Loucy (cell line): ENCODE measurements around the gene SLC25A26.

Experiments
- CTCF ChIP-seq: fragments of 200-600 bp; sonication (generic); conservative IDR thresholded peaks from 2 replicates; pipeline ENCODE4 v1.5.1; 2014; ENCODE audit warnings: mild to moderate bottlenecking, antibody characterized with exemption, low read length
- EZH2phosphoT487 ChIP-seq: fragments of 200-600 bp; IDR thresholded peaks from 2 replicates; pipeline ENCODE4 v1.6.1; 2018; ENCODE audit warnings: antibody characterized with exemption, mild to moderate bottlenecking, moderate library complexity, borderline replicate concordance

DNA sequence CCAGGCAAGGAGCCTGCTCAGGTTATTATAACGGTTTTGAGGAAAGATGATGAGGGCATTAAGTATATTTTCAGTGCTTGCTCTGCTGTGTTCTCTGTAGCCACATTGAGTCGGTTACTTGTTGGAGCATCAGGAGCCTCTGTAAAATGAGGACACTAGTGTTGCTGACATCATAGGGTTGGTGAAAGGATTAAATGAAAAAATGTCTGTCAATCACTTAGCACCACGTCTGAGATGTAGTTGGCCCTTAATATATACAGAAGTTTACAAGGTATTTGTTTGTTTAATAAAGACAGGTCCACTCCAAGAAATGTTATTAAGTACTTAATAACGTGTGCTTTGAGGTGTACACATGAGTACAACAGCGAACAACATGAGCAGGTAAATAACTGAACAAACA lies 735 bp upstream of the SLC25A26 start:
- no peak for TF ChIP-seq CTCF
- TF ChIP-seq EZH2phosphoT487, result no peak
